MCF 10A (cell line): ENCODE data around the gene GSTO2. TPM values are rescaled to one million over a fixed set of nuclear protein-coding genes. Genes with fewer than 3 reads are reported as not detected.

Experiments used
- BruUV-seq: library from RNA; stranded (reverse); fragments of 400-500 nt; replicated peaks from 2 replicates; lab custom pipeline; 2021; lab: Mats Ljungman, UMichigan
- CTCF ChIA-PET: fragments of 300-600 bp; sonication (Branson Sonifier 250); formaldehyde crosslinking; extraction: SDS; loops from one replicate; lab custom pipeline; 2021; ENCODE audit warnings: antibody characterized with exemption, inconsistent platforms; lab: Yijun Ruan, JAX
- POLR2A ChIA-PET: fragments of 300-600, 350-650 bp; sonication (Branson Sonifier 250); formaldehyde crosslinking; extraction: SDS; loops from one replicate; lab custom pipeline; 2020; ENCODE audit warnings: antibody characterized with exemption, inconsistent platforms; lab: Yijun Ruan, JAX
- DNase-seq: peaks from one replicate; pipeline ENCODE4 v3.0.0-alpha.2; 2018; ENCODE audit not compliant: unreplicated experiment
- H3K27ac Mint-ChIP-seq: one replicate; pipeline ENCODE4 v1.8.0; 2022; ENCODE audit warnings: mild to moderate bottlenecking, low read depth, mixed read lengths; ENCODE audit not compliant: unreplicated experiment
- H3K27me3 Mint-ChIP-seq: one replicate; pipeline ENCODE4 v1.8.0; 2022; ENCODE audit warnings: mixed read lengths; ENCODE audit not compliant: insufficient read depth, unreplicated experiment
- H3K36me3 Mint-ChIP-seq: one replicate; pipeline ENCODE4 v1.8.0; 2022; ENCODE audit warnings: mild to moderate bottlenecking, moderate library complexity, mixed read lengths; ENCODE audit not compliant: insufficient read depth, unreplicated experiment
- H3K4me1 Mint-ChIP-seq: one replicate; pipeline ENCODE4 v1.8.0; 2022; ENCODE audit warnings: mixed read lengths; ENCODE audit not compliant: insufficient read depth, unreplicated experiment
- H3K4me3 Mint-ChIP-seq: one replicate; pipeline ENCODE4 v1.8.0; 2022; ENCODE audit warnings: mild to moderate bottlenecking, moderate library complexity, mixed read lengths; ENCODE audit not compliant: unreplicated experiment
- H3K9me3 Mint-ChIP-seq: one replicate; pipeline ENCODE4 v1.8.0; 2022; ENCODE audit warnings: mixed read lengths; ENCODE audit not compliant: unreplicated experiment
- CTCF ChIP-seq: fragments of 200-600 bp; IDR thresholded peaks from one replicate; pipeline ENCODE4 v1.8.0; 2022; ENCODE audit warnings: antibody characterized with exemption, mild to moderate bottlenecking; ENCODE audit not compliant: unreplicated experiment
- intact Hi-C: fragments of 100-400 bp; cut with micrococcal nuclease; formaldehyde crosslinking; loops from 2 replicates; pipeline ENCODE4 v1.14.1; 2022
- total RNA-seq: library from RNA; stranded (reverse); gene quantifications from 2 replicates; pipeline ENCODE4 v1.2.3, GENCODE V29; 2022

The GSTO2 gene
- total RNA-seq, 1 experiment from 2014 or later: 40.9 TPM

- peaks cover 6% of the 10 kb centered on the region for H3K36me3 Mint-ChIP-seq
- H3K4me3 Mint-ChIP-seq: no peak overlapping the region
- DNase-seq: no peak
- ChIA-PET CTCF (interaction anchor here (1.2 to 10.5 kb wide), 7 partner anchors 12 to 59 kb away, joined by 3 to 79 read pairs (median 7); no protein-coding TSS in a partner anchor), POLR2A (interaction anchor here (0.7 to 6.9 kb wide), 5 partner anchors 13 to 59 kb away, joined by 3 to 146 read pairs (median 4); no protein-coding TSS in a partner anchor)
- no TSS peak for BruUV-seq
- H3K27ac Mint-ChIP-seq: peak overlapping the region; percentile 46
- intact Hi-C loops: loop anchor here (10.0 kb wide), 1 partner anchor 449 kb away; no protein-coding TSS in a partner anchor
- H3K4me1 Mint-ChIP-seq: peaks cover 61% of the 10 kb centered on the region
- no peaks in the 10 kb centered on the region for H3K9me3 Mint-ChIP-seq
- H3K27me3 Mint-ChIP-seq: no peaks in the 10 kb centered on the region
- TF ChIP-seq CTCF: no peak
Measured at GRCh38 chr10:104333728-104334373, 64.9 kb downstream of the GSTO2 start.

- Mint-ChIP-seq H3K9me3 (no peaks in the 10 kb centered on the region), H3K27me3 (no peaks in the 10 kb centered on the region), H3K36me3 (peaks cover 6% of the 10 kb centered on the region), H3K4me1 (peaks cover 60% of the 10 kb centered on the region), H3K27ac (no peak overlapping the region), H3K4me3 (no peak overlapping the region)
- ChIA-PET POLR2A (interaction anchor here (0.7 to 6.9 kb wide), 6 partner anchors 14 to 79 kb away, joined by 3 to 146 read pairs (median 4); no protein-coding TSS in a partner anchor), CTCF (interaction anchor here (1.2 to 10.5 kb wide), 9 partner anchors 12 to 60 kb away, joined by 3 to 79 read pairs (median 7); no protein-coding TSS in a partner anchor)
- no peak for DNase-seq
- TF ChIP-seq CTCF: no peak
- no TSS peak for BruUV-seq
- intact Hi-C loops: loop anchor here (10.0 kb wide), 1 partner anchor 450 kb away; no protein-coding TSS in a partner anchor
Measured at GRCh38 chr10:104334561-104334960, 65.6 kb downstream of the GSTO2 start.

GRCh38 chr10:104334965-104335650, 66.1 kb downstream of the GSTO2 start:
- no TSS peak for BruUV-seq
- TF ChIP-seq CTCF: no peak
- peaks cover 6% of the 10 kb centered on the region for H3K36me3 Mint-ChIP-seq
- CTCF ChIA-PET: interaction anchor here (1.2 to 10.5 kb wide), 10 partner anchors 13 to 60 kb away, joined by 3 to 79 read pairs (median 14); partner anchors contain the start of gene CFAP58
- H3K27me3 Mint-ChIP-seq: no peaks in the 10 kb centered on the region
- intact Hi-C loops: loop anchor here (10.0 kb wide), 1 partner anchor 450 kb away; no protein-coding TSS in a partner anchor
- POLR2A ChIA-PET: interaction anchor here (0.7 to 6.9 kb wide), 7 partner anchors 14 to 80 kb away, joined by 3 to 146 read pairs (median 4); partner anchors contain the start of gene GSTO2
- H3K4me3 Mint-ChIP-seq: peak overlapping the region; percentile 80
- no peak overlapping the region for H3K27ac Mint-ChIP-seq
- no peaks in the 10 kb centered on the region for H3K9me3 Mint-ChIP-seq
- no peak for DNase-seq
- peaks cover 60% of the 10 kb centered on the region for H3K4me1 Mint-ChIP-seq
